Measurements from ENCODE around the gene ZBTB48. TPM values are rescaled to one million over a fixed set of nuclear protein-coding genes. Genes with fewer than 3 reads are reported as not detected.
A peak's percentile ranks its signal among the peaks of the same experiment; 100 is the strongest.

The ZBTB48 gene
- 10 to 100 TPM; 23.2 to 26.0 TPM for total RNA-seq

GRCh38 chr1:6579374-6580118 is at the start of gene ZBTB48:
Gene ZBTB48, plus strand, starts transcription at chr1:6579994. Its CDS starts 616 bp downstream, at chr1:6580610.
- Mint-ChIP-seq H3K36me3 (ENCODE audit: low read depth) (peaks cover 6% of the 10 kb centered on the region), H3K4me1 (peaks cover 30% of the 10 kb centered on the region), H3K27me3 (no peaks in the 10 kb centered on the region), H3K9me3 (ENCODE audit: low read depth) (no peaks in the 10 kb centered on the region), H3K27ac (peak within 1 kb of the TSS; percentile 89), H3K4me3 (peak within 1 kb of the TSS; percentile 92)
- DNase-seq (peak; percentile 99), ATAC-seq (peak; percentile 99)
- intact Hi-C loops (cut with DNase I, micrococcal nuclease) = loop anchor here (1.0 kb wide), 7 partner anchors 22 to 206 kb away; partner anchors contain the start of genes NOL9 (in 2 of the 2), ACOT7 (in 1 of the 2), CAMTA1 (in 1 of the 2) and DNAJC11 (in 1 of the 2)
- ChIA-PET POLR2A (interaction anchor here (0.5 to 1.6 kb wide), 5 partner anchors 10 to 180 kb away, joined by 3 to 6 read pairs (median 3); no protein-coding TSS in a partner anchor), CTCF (interaction anchor here (0.6 to 2.5 kb wide), 6 partner anchors 22 to 67 kb away, joined by 3 to 15 read pairs (median 3); partner anchors contain the start of genes NOL9 and TAS1R1)

GRCh38 chr1:6530504-6531160 is 49.2 kb upstream of the ZBTB48 start:
- no peak overlapping the region for H3K27ac Mint-ChIP-seq
- ChIA-PET POLR2A (no interaction called here), CTCF (no interaction called here)
- H3K4me1 Mint-ChIP-seq = no peaks in the 10 kb centered on the region
- H3K27me3 Mint-ChIP-seq = no peaks in the 10 kb centered on the region
- no peaks in the 10 kb centered on the region for H3K9me3 Mint-ChIP-seq (ENCODE audit: low read depth)
- no peak for DNase-seq
- H3K36me3 Mint-ChIP-seq (ENCODE audit: low read depth) = peaks cover 51% of the 10 kb centered on the region
- no peak overlapping the region for H3K4me3 Mint-ChIP-seq
- no peak for ATAC-seq
- intact Hi-C loops (cut with DNase I, micrococcal nuclease) = no loop called here

- ChIA-PET CTCF (interaction anchor here (0.6 to 0.7 kb wide), 3 partner anchors 9 to 190 kb away, joined by 3 read pairs; no protein-coding TSS in a partner anchor), POLR2A (no interaction called here)
- DNase-seq = no peak
- Mint-ChIP-seq H3K27ac (no peak overlapping the region), H3K36me3 (ENCODE audit: low read depth) (peaks cover 41% of the 10 kb centered on the region), H3K9me3 (ENCODE audit: low read depth) (no peaks in the 10 kb centered on the region), H3K27me3 (no peaks in the 10 kb centered on the region), H3K4me3 (no peak overlapping the region), H3K4me1 (no peaks in the 10 kb centered on the region)
- ATAC-seq = no peak
- intact Hi-C loops (cut with DNase I, micrococcal nuclease) = no loop called here
These were observed 47.8 kb upstream of the ZBTB48 start for GRCh38 chr1:6531996-6532395.

GRCh38 chr1:6534248-6534822 is 45.5 kb upstream of the ZBTB48 start:
- no peaks in the 10 kb centered on the region for H3K9me3 Mint-ChIP-seq (ENCODE audit: low read depth)
- H3K4me3 Mint-ChIP-seq = no peak overlapping the region
- no peak for ATAC-seq
- DNase-seq = no peak
- ChIA-PET POLR2A (no interaction called here), CTCF (interaction anchor here (0.6 kb wide), 1 partner anchor 11 kb away, joined by 3 read pairs; no protein-coding TSS in a partner anchor)
- no peaks in the 10 kb centered on the region for H3K27me3 Mint-ChIP-seq
- intact Hi-C loops (cut with DNase I, micrococcal nuclease) = no loop called here
- peak overlapping the region; percentile 19 for H3K27ac Mint-ChIP-seq
- H3K36me3 Mint-ChIP-seq (ENCODE audit: low read depth) = peaks cover 42% of the 10 kb centered on the region
- no peaks in the 10 kb centered on the region for H3K4me1 Mint-ChIP-seq

- Mint-ChIP-seq H3K36me3 (ENCODE audit: low read depth) (peaks cover 46% of the 10 kb centered on the region), H3K27me3 (no peaks in the 10 kb centered on the region), H3K4me3 (no peak overlapping the region), H3K27ac (no peak overlapping the region), H3K9me3 (ENCODE audit: low read depth) (no peaks in the 10 kb centered on the region), H3K4me1 (no peaks in the 10 kb centered on the region)
- DNase-seq = no peak
- POLR2A ChIA-PET = no interaction called here
- ATAC-seq = no peak
- CTCF ChIA-PET = interaction anchor here (3.3 kb wide), 1 partner anchor 18 kb away, joined by 21 read pairs; the partner anchor contains the start of genes NOL9 and TAS1R1
- intact Hi-C loops (cut with DNase I, micrococcal nuclease) = no loop called here
These were observed 44.6 kb upstream of the ZBTB48 start for GRCh38 chr1:6535214-6535613.

- Mint-ChIP-seq H3K9me3 (ENCODE audit: low read depth) (no peaks in the 10 kb centered on the region), H3K4me3 (no peak overlapping the region), H3K4me1 (no peaks in the 10 kb centered on the region), H3K36me3 (ENCODE audit: low read depth) (peaks cover 40% of the 10 kb centered on the region), H3K27ac (no peak overlapping the region), H3K27me3 (no peaks in the 10 kb centered on the region)
- ChIA-PET CTCF (interaction anchor here (3.3 kb wide), 1 partner anchor 17 kb away, joined by 21 read pairs; the partner anchor contains the start of genes NOL9 and TAS1R1), POLR2A (interaction anchor here (0.6 kb wide), 1 partner anchor 104 kb away, joined by 4 read pairs; no protein-coding TSS in a partner anchor)
- DNase-seq = no peak
- ATAC-seq = no peak
- intact Hi-C loops (cut with DNase I, micrococcal nuclease) = no loop called here
These were observed 43.5 kb upstream of the ZBTB48 start for GRCh38 chr1:6536291-6536690.

- ATAC-seq = no peak
- H3K9me3 Mint-ChIP-seq (ENCODE audit: low read depth) = no peaks in the 10 kb centered on the region
- H3K4me3 Mint-ChIP-seq = no peak overlapping the region
- no peak for DNase-seq
- no peak overlapping the region for H3K27ac Mint-ChIP-seq
- H3K4me1 Mint-ChIP-seq = no peaks in the 10 kb centered on the region
- H3K36me3 Mint-ChIP-seq (ENCODE audit: low read depth) = peaks cover 27% of the 10 kb centered on the region
- no peaks in the 10 kb centered on the region for H3K27me3 Mint-ChIP-seq
- ChIA-PET POLR2A (no interaction called here), CTCF (interaction anchor here (1.5 kb wide), 1 partner anchor 10 kb away, joined by 3 read pairs; no protein-coding TSS in a partner anchor)
- intact Hi-C loops (cut with DNase I, micrococcal nuclease) = no loop called here
These were observed 40.8 kb upstream of the ZBTB48 start for GRCh38 chr1:6538956-6539355.

GRCh38 chr1:6544831-6545230 is 35.0 kb upstream of the ZBTB48 start:
- H3K27ac Mint-ChIP-seq = peak overlapping the region; percentile 83
- no peaks in the 10 kb centered on the region for H3K27me3 Mint-ChIP-seq
- intact Hi-C loops (cut with DNase I, micrococcal nuclease) = no loop called here
- no peak for DNase-seq
- ATAC-seq = peak; percentile 61
- H3K4me1 Mint-ChIP-seq = peaks cover 30% of the 10 kb centered on the region
- H3K4me3 Mint-ChIP-seq = no peak overlapping the region
- ChIA-PET POLR2A (interaction anchor here (0.6 kb wide), 1 partner anchor 8 kb away, joined by 10 read pairs; no protein-coding TSS in a partner anchor), CTCF (no interaction called here)
- no peaks in the 10 kb centered on the region for H3K9me3 Mint-ChIP-seq (ENCODE audit: low read depth)
- H3K36me3 Mint-ChIP-seq (ENCODE audit: low read depth) = peaks cover 51% of the 10 kb centered on the region

GRCh38 chr1:6545276-6546112 is 34.3 kb upstream of the ZBTB48 start:
- CTCF ChIA-PET = interaction anchor here (0.6 kb wide), 1 partner anchor 17 kb away, joined by 3 read pairs; no protein-coding TSS in a partner anchor
- H3K4me1 Mint-ChIP-seq = peaks cover 32% of the 10 kb centered on the region
- H3K4me3 Mint-ChIP-seq = no peak overlapping the region
- peak overlapping the region; percentile 83 for H3K27ac Mint-ChIP-seq
- H3K9me3 Mint-ChIP-seq (ENCODE audit: low read depth) = no peaks in the 10 kb centered on the region
- H3K36me3 Mint-ChIP-seq (ENCODE audit: low read depth) = peaks cover 54% of the 10 kb centered on the region
- no peaks in the 10 kb centered on the region for H3K27me3 Mint-ChIP-seq
- POLR2A ChIA-PET = no interaction called here
- intact Hi-C loops (cut with DNase I, micrococcal nuclease) = no loop called here
- peak; percentile 23 for ATAC-seq
- no peak for DNase-seq

GRCh38 chr1:6546326-6546725 is 33.5 kb upstream of the ZBTB48 start:
- ChIA-PET POLR2A (interaction anchor here (0.7 kb wide), 1 partner anchor 1247 kb away, joined by 5 read pairs; no protein-coding TSS in a partner anchor), CTCF (no interaction called here)
- H3K4me1 Mint-ChIP-seq = peaks cover 32% of the 10 kb centered on the region
- H3K27ac Mint-ChIP-seq = peak overlapping the region; percentile 43
- H3K4me3 Mint-ChIP-seq = no peak overlapping the region
- DNase-seq (no peak), ATAC-seq (no peak)
- no peaks in the 10 kb centered on the region for H3K27me3 Mint-ChIP-seq
- H3K9me3 Mint-ChIP-seq (ENCODE audit: low read depth) = no peaks in the 10 kb centered on the region
- peaks cover 51% of the 10 kb centered on the region for H3K36me3 Mint-ChIP-seq (ENCODE audit: low read depth)
- intact Hi-C loops (cut with DNase I, micrococcal nuclease) = no loop called here

All from activated CD4-positive, alpha-beta T cell treated with anti-CD3 and anti-CD28 coated beads for 36 hours (primary cell).